Measurements from ENCODE around the gene DCST1.

GRCh38 chr1:155037043-155037442, 3.4 kb downstream of the DCST1 start:
- no peak for TF ChIP-seq CTCF (IDR thresholded peaks at IDR 0.05; ENCODE audit: control extremely low read depth in 1 of 3, insufficient read depth in 1 of 3, low read depth in 1 of 3, low read length in 3 of 3)
- TF ChIP-seq YY1 (IDR thresholded peaks at IDR 0.05; ENCODE audit: low read depth, low read length), result no peak
- no peak for TF ChIP-seq EGR1 (IDR thresholded peaks at IDR 0.05; ENCODE audit: borderline replicate concordance, low read depth, low read length)
- no peak for TF ChIP-seq RFX5 (IDR thresholded peaks at IDR 0.05; ENCODE audit: borderline replicate concordance, low read depth, low read length)
- no peak for TF ChIP-seq BACH1 (IDR thresholded peaks at IDR 0.05; ENCODE audit: low read length)
- no peak for TF ChIP-seq ASH2L (IDR thresholded peaks at IDR 0.05; ENCODE audit: low read length)
